Myocyte (in vitro differentiated cells): ENCODE measurements around the gene MYO9A. TPM values are rescaled to one million over a fixed set of nuclear protein-coding genes. Genes with fewer than 3 reads are reported as not detected.
A peak's percentile ranks its signal among the peaks of the same experiment; 100 is the strongest.

Source experiments
- DNase-seq: peaks from one replicate; pipeline ENCODE4 v3.0.0-alpha.2; 2012; ENCODE audit warnings: low read depth
- total RNA-seq: library from RNA; depleted of rRNA; stranded (reverse); fragments of >200 nt; gene quantifications from 2 replicates; pipeline ENCODE4 v1.2.3, GENCODE V29; 2014

Gene MYO9A
- total RNA-seq, 1 donor from 2014 or later = 22.1 TPM

- DNase-seq = no peak
These were observed 328.3 kb downstream of the MYO9A start for GRCh38 chr15:71789616-71790015.

- DNase-seq = no peak
These were observed 329.0 kb downstream of the MYO9A start for GRCh38 chr15:71788646-71789579.

DNA sequence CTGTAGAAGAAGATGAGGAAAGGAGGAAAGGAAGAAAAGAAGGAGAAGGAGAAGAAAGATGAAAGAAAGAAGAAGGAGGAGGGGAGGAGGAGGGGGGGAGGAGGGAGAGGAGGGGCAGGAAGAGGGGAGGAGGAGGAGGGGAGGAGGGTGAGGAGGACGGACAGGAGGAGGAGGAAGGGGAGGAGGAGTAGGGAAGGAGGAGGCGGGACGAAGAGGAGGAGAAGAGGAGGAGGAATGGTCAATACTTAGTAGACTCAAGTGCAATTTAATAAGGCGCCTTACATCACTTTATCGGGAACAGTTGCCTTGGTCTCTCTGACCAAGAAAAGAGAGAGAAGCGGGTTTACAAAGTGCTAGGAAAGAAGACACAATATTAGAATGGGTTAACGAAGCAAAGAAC lies 331.3 kb downstream of the MYO9A start:
- no peak for DNase-seq

DNA sequence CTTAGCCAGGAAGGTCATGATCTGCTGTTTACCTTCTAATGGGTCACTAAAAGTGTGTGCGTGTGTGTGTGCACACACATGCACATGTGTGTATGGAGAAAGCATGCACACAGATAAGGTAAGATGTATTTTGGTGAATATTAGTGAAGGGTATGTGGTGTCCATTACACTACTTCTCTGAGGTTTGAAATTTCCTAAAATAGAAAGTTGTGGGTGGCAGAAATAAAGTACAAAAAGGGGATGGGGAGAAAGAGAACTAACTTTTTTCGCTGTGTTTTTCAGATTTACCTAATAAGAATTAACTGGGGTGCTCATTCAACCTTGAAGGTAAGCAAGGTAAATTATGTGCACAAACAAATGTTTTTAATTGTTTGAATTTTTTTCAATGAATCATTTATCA lies 332.0 kb downstream of the MYO9A start:
- no peak for DNase-seq

GRCh38 chr15:71784719-71785118 lies 333.2 kb downstream of the MYO9A start:
- no peak for DNase-seq

- DNase-seq = peak; percentile 37
These were observed 335.4 kb downstream of the MYO9A start for GRCh38 chr15:71782422-71783165.

DNA sequence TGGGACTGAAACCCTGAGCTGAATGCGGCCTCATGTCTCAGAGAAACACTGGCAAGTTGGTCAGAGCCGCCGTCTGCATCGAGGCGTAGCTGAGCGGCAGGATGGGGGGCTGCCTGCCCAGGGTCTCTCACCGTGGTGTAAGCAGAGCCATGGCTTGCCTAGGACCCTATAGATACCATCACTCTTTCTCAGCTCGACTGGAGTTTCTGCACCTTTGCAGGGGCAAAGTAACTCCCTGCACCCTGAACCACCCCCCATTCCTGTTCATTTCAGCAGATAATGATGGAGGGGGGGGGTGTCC lies 336.0 kb downstream of the MYO9A start:
- no peak for DNase-seq

GRCh38 chr15:71781179-71781964 lies 336.6 kb downstream of the MYO9A start:
- DNase-seq = no peak

DNA sequence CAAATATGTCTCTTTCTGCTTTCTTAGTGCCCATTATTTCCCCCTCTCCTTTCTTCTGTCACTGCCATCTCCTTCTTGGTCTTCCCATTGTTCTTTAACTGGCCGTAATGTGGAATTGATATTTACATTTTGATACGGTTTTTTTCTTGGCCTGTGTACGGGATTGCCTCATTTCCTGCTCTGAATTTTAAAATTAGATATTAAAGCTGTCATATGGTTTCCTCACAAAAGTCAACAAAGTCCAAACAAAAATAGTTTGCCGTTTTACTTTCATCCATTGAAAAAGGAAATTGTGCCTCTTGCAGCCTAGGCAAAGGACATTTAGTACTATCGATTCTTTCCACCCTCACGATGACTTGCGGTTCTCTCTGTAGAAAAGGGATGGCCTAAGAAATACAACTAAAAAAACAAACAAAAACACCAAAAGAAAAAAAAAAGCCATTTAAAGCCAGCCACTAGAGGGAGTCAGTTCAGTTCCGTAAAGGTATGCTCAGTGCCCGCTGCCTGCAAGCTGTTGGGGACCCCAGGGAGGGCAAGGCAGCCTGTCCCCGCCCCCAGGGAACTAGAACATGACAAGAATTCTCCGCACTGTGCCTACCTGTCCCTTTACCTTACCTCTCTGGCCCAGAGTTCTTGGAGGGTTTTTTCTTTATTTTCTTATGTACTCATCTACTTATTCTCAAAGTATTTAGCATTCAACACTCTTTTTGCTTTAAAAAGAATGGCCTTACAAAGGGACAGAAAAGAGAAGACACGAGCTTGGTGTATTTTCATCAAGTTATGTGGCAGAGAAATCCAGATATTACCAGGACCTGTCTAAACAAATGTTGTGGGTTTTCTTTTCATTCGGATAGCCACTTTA lies 337.6 kb downstream of the MYO9A start:
- peak; percentile 67 for DNase-seq

DNA sequence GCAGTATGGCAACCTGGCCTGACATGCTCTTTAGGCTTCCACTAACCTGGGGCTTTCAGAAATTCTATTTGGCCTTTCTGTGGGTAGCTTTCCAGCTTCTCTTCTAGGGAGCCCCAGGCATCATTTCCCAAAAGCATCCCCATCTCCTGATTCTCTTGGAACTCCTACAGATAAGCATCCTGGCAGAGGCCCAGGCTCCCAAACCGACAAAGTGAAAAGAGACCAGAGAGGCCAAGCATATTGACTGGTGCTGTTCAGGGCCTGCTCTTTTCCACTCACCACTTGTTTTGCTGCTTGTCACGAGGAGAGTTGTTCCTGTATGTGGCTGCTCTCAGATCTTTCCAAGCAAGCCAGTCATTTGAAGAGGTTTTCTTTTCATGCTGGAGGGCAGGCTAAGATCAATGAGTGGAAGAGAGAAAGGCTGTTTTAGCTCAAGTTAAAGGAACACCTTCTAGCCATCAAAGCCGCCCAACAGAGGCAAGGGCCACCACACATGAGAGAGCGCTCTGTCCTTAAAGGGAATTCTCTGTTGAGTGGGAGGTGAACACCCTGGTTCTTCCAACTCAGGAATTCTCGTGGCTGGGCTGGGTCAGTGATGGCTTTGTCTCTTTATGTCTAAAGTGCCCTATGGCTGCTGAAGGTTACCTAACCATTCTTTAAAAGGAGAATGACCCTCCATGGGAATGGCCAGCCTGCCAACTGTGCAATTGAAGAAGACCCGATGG lies 338.7 kb downstream of the MYO9A start:
- no peak for DNase-seq

DNA sequence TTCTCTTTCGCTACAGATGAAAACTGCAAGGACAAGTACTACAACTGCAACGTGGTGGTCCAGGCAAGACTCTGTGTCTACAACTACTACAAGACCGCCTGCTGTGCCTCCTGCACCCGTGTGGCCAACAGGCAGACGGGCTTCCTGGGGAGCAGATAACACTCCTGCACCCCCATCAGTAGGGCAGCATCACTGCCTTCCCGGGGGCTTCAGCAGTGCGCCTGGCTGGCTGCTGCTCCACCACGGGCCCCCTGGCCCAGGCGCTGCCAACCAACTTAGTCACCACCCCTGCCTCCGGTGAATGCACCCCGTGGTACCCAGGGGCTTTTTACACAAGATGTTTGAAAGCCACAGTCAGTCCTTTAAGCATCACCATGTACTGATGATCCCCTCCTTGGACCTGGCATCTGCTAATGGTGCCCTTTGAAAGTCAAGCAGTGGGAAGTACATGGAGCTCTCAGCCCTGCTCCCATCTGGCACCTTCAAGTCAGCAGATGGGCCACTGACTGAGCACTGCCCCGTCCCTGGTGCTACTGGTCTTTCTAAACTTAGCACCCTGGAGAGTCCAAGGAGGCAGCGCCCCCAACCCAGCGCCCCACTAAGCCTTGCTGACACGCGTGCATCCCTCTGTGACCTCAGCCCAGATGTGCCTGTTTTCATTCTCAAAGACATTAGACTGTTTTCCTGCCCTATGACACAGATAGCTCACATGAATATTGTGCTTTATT lies 340.6 kb downstream of the MYO9A start:
- no peak for DNase-seq

- DNase-seq = no peak
These were observed 341.6 kb downstream of the MYO9A start for GRCh38 chr15:71776304-71776703.

- no peak for DNase-seq
These were observed 342.1 kb downstream of the MYO9A start for GRCh38 chr15:71775856-71776255.

- no peak for DNase-seq
These were observed 344.6 kb downstream of the MYO9A start for GRCh38 chr15:71773206-71773859.

Other genes with a start within 250 kb of the MYO9A start
- 2.1 and 3.2 TPM in 2 replicates for gene SENP8, start 253 bp upstream of the MYO9A start, total RNA-seq
- gene GRAMD2A, start 79.6 kb upstream of the MYO9A start, total RNA-seq = not detected in 2 replicates
- gene PKM, start 113.0 kb upstream of the MYO9A start, total RNA-seq = 2,359 and 2,583 TPM in 2 replicates
- gene PARP6, start 154.4 kb upstream of the MYO9A start, total RNA-seq = 53.1 and 61.4 TPM in 2 replicates
- 1.0 and 2.4 TPM in 2 replicates for gene CELF6, start 202.0 kb upstream of the MYO9A start, total RNA-seq